Neural cell (in vitro differentiated cells): ENCODE results near the gene GOT1. TPM values are rescaled to one million over a fixed set of nuclear protein-coding genes. Genes with fewer than 3 reads are reported as not detected.
A peak's percentile ranks its signal among the peaks of the same experiment; 100 is the strongest.

Experiments
- H2AFZ ChIP-seq: fragments of 200-600, 300-800 bp; sonication (generic), shearing (Covaris generic); 2 replicates; pipeline ENCODE4 v1.6.0; 2014; ENCODE audit warnings: low read depth, mild to moderate bottlenecking, antibody characterized with exemption, low read length, moderate library complexity
- H3F3A ChIP-seq: fragments of 200-600 bp; shearing (Covaris generic); 2 replicates; pipeline ENCODE4 v1.6.1; 2016; ENCODE audit warnings: mild to moderate bottlenecking, moderate library complexity, mixed read lengths, antibody characterized with exemption, low read length; ENCODE audit not compliant: insufficient read depth, poor library complexity, severe bottlenecking
- H3K27ac ChIP-seq: fragments of 200-600, 300-800 bp; sonication (generic), shearing (Covaris generic); 2 replicates; pipeline ENCODE4 v1.5.1; 2014; ENCODE audit warnings: mild to moderate bottlenecking, low read length, moderate library complexity
- H3K27me3 ChIP-seq: fragments of 300-800, 200-600 bp; sonication (generic), shearing (Covaris generic); 2 replicates; pipeline ENCODE4 v1.6.0; 2014; ENCODE audit warnings: mild to moderate bottlenecking, low read depth, low read length, moderate library complexity; ENCODE audit not compliant: insufficient read depth
- H3K36me3 ChIP-seq: fragments of 300-800, 200-600 bp; sonication (generic), shearing (Covaris generic); 2 replicates; pipeline ENCODE4 v1.5.1; 2014; ENCODE audit warnings: mild to moderate bottlenecking, antibody characterized with exemption, low read length, moderate library complexity; ENCODE audit not compliant: insufficient read depth
- H3K4me2 ChIP-seq: fragments of 300-800, 200-600 bp; sonication (generic), shearing (Covaris generic); 2 replicates; pipeline ENCODE4 v1.6.0; 2014; ENCODE audit warnings: mild to moderate bottlenecking, low read length
- H3K4me3 ChIP-seq: fragments of 300-800, 200-600 bp; sonication (generic), shearing (Covaris generic); 2 replicates; pipeline ENCODE4 v1.5.1; 2014; ENCODE audit warnings: mild to moderate bottlenecking, low read length, moderate library complexity
- H3K79me2 ChIP-seq: fragments of 200-600 bp; shearing (Covaris generic); replicated peaks from 2 replicates; pipeline ENCODE4 v1.6.0; 2014; ENCODE audit warnings: mild to moderate bottlenecking, low read length, moderate library complexity; ENCODE audit not compliant: insufficient read depth
- H3K9ac ChIP-seq: fragments of 300-800, 200-600 bp; sonication (generic), shearing (Covaris generic); 2 replicates; pipeline ENCODE4 v1.6.1; 2016; ENCODE audit warnings: mild to moderate bottlenecking, low read length, mixed read lengths
- H3K9me2 ChIP-seq: fragments of 200-600 bp; shearing (Covaris generic); 2 replicates; pipeline ENCODE4 v1.6.1; 2016; ENCODE audit warnings: mild to moderate bottlenecking, low read length, mixed read lengths; ENCODE audit not compliant: insufficient read depth
- H3K9me3 ChIP-seq: fragments of 200-600, 300-800 bp; sonication (generic), shearing (Covaris generic); 2 replicates; pipeline ENCODE4 v1.6.1; 2016; ENCODE audit warnings: mild to moderate bottlenecking, mixed run types, low read length, moderate library complexity, mixed read lengths
- H4K20me1 ChIP-seq: fragments of 200-600 bp; shearing (Covaris generic); 2 replicates; pipeline ENCODE4 v1.6.1; 2016; ENCODE audit warnings: mild to moderate bottlenecking, mixed run types; ENCODE audit not compliant: insufficient read depth
- CTCF ChIP-seq: fragments of 450-650 bp; IDR thresholded peaks from 2 replicates; pipeline ENCODE4 v1.5.1; 2014; ENCODE audit warnings: antibody characterized with exemption, mild to moderate bottlenecking, moderate library complexity; ENCODE audit not compliant: poor library complexity, severe bottlenecking
- EP300 ChIP-seq: fragments of 450-650 bp; conservative IDR thresholded peaks from 2 replicates; pipeline ENCODE4 v1.6.1; 2014; ENCODE audit warnings: antibody characterized with exemption, mild to moderate bottlenecking, moderate library complexity; ENCODE audit not compliant: poor library complexity, severe bottlenecking
- EZH2 ChIP-seq: fragments of 200-600, 300-800 bp; shearing (Covaris generic), sonication (generic); IDR thresholded peaks from 2 replicates; pipeline ENCODE4 v1.6.1; 2014; ENCODE audit warnings: antibody characterized with exemption, low read length, borderline replicate concordance, mild to moderate bottlenecking; ENCODE audit not compliant: insufficient read depth, poor library complexity, severe bottlenecking
- MXI1 ChIP-seq: fragments of 450-650 bp; conservative IDR thresholded peaks from 2 replicates; pipeline ENCODE4 v1.6.1; 2014; ENCODE audit warnings: antibody characterized with exemption, mild to moderate bottlenecking; ENCODE audit not compliant: poor library complexity, severe bottlenecking
- POLR2AphosphoS5 ChIP-seq: IDR thresholded peaks from 2 replicates; pipeline ENCODE4 v1.6.1; 2012
- RAD21 ChIP-seq: fragments of 450-650 bp; conservative IDR thresholded peaks from 2 replicates; pipeline ENCODE4 v1.6.1; 2014; ENCODE audit warnings: antibody characterized with exemption, mild to moderate bottlenecking, moderate library complexity
- REST ChIP-seq: IDR thresholded peaks from 2 replicates; pipeline ENCODE4 v1.6.1; 2012; ENCODE audit warnings: borderline replicate concordance
- SMC3 ChIP-seq: fragments of 450-650 bp; conservative IDR thresholded peaks from 2 replicates; pipeline ENCODE4 v1.6.1; 2014; ENCODE audit warnings: antibody characterized with exemption, mild to moderate bottlenecking, moderate library complexity; ENCODE audit not compliant: poor library complexity
- TAF1 ChIP-seq: IDR thresholded peaks from 2 replicates; pipeline ENCODE4 v1.6.1; 2012; ENCODE audit warnings: low read depth
- polyA plus RNA-seq: library from polyadenylated mRNA; depleted of rRNA; stranded (reverse); fragments of >200 nt; gene quantifications from 2 replicates; pipeline ENCODE4 v1.2.3, GENCODE V29; 2014

GOT1 gene
- polyA plus RNA-seq, 1 donor from 2014 or later = 43.6 TPM

GRCh38 chr10:99430116-99430450 is 341 bp downstream of the GOT1 start:
- Histone ChIP-seq H3K27me3 (no peaks in the 10 kb centered on the region), H3K79me2 (peaks cover 35% of the 10 kb centered on the region), H2AFZ (peak overlapping the region; percentile 95)

GRCh38 chr10:99429517-99430095 is 818 bp downstream of the GOT1 start:
- H3K9me2 ChIP-seq = no peaks in the 10 kb centered on the region
- no peaks in the 10 kb centered on the region for H3K9me3 ChIP-seq
- H3K27me3 ChIP-seq = no peaks in the 10 kb centered on the region
- peak overlapping the region; percentile 81 for H3K9ac ChIP-seq
- no peaks in the 10 kb centered on the region for H3K36me3 ChIP-seq
- H3K27ac ChIP-seq = peak overlapping the region; percentile 80
- H3F3A ChIP-seq = peaks cover 6% of the 10 kb centered on the region
- no peak overlapping the region for H2AFZ ChIP-seq
- TF ChIP-seq CTCF (no peak), SMC3 (no peak), TAF1 (no peak), MXI1 (no peak), RAD21 (no peak), EZH2 (no peak)
- H3K4me2 ChIP-seq = peak overlapping the region; percentile 72
- H3K4me3 ChIP-seq = peak overlapping the region; percentile 85
- no peaks in the 10 kb centered on the region for H4K20me1 ChIP-seq
- H3K79me2 ChIP-seq = peaks cover 35% of the 10 kb centered on the region

More at GRCh38 chr10:99430116-99430450, 341 bp downstream of the GOT1 start:
- H4K20me1 ChIP-seq = no peaks in the 10 kb centered on the region
- TF ChIP-seq SMC3 (peak; percentile 8), TAF1 (no peak), RAD21 (peak; percentile 16), CTCF (no peak), EZH2 (no peak), REST (no peak), POLR2AphosphoS5 (no peak), MXI1 (no peak), EP300 (peak; percentile 8)
- no peaks in the 10 kb centered on the region for H3K9me3 ChIP-seq
- H3K27ac ChIP-seq = peak overlapping the region; percentile 80
- peak overlapping the region; percentile 72 for H3K4me2 ChIP-seq
- H3K9ac ChIP-seq = peak overlapping the region; percentile 81
- no peaks in the 10 kb centered on the region for H3K36me3 ChIP-seq
- no peaks in the 10 kb centered on the region for H3K9me2 ChIP-seq
- H3K4me3 ChIP-seq = peak overlapping the region; percentile 85
- H3F3A ChIP-seq = peaks cover 6% of the 10 kb centered on the region
